Ovary (tissue), 9 donors: ENCODE data around the gene TSSC4. TPM values are rescaled to one million over a fixed set of nuclear protein-coding genes. Genes with fewer than 3 reads are reported as not detected.

Experiments
- DNase-seq, 5 donors: peaks; one replicate each; pipeline ENCODE4 v3.0.0-alpha.2; 2019 to 2020
- H3K27ac ChIP-seq, 2 donors: fragments of 200-600 bp; one replicate each; pipeline versions ENCODE4 v1.5.1 to v1.8.0; 2019 to 2022
- H3K27me3 ChIP-seq: fragments of 200-600 bp; one replicate; pipeline ENCODE4 v1.8.0; 2022
- H3K36me3 ChIP-seq: fragments of 200-600 bp; sonication (generic); one replicate; pipeline ENCODE4 v1.5.1; 2019
- H3K4me1 ChIP-seq: one replicate; pipeline ENCODE4 v1.8.1; 2013; ENCODE audit warnings: mild to moderate bottlenecking, moderate library complexity; ENCODE audit not compliant: insufficient read depth
- H3K4me3 ChIP-seq: fragments of 200-600 bp; sonication (generic); one replicate; pipeline ENCODE4 v1.5.1; 2017
- H3K9me3 ChIP-seq, 2 donors: fragments of 200-600 bp in 1 of 2; sonication (generic) in 1 of 2; one replicate each; pipeline versions ENCODE4 v1.5.1 to v1.8.1; 2013 to 2019; ENCODE audit warnings: mild to moderate bottlenecking in 1 of 2, moderate library complexity in 1 of 2
- CTCF ChIP-seq, 3 donors: fragments of 450-650 bp in 2 of 3; fragments of 200-600 bp in 1 of 3; IDR thresholded peaks; one replicate each; pipeline versions ENCODE4 v1.5.1 to v1.8.0; 2016 to 2022; ENCODE audit warnings: antibody characterized with exemption in 3 of 3, mild to moderate bottlenecking in 1 of 3
- EP300 ChIP-seq: sonication (generic); formaldehyde crosslinking; IDR thresholded peaks from one replicate; pipeline ENCODE4 v1.6.1; 2017; ENCODE audit warnings: antibody characterized with exemption
- POLR2A ChIP-seq: fragments of 450-650 bp; IDR thresholded peaks from one replicate; pipeline ENCODE4 v1.6.1; 2017; ENCODE audit warnings: antibody characterized with exemption, mild to moderate bottlenecking, moderate library complexity
- WGBS, 3 donors: extraction: QIAGEN DNeasy Blood & Tissue Kit in 1 of 3; methylation state at CpG; one replicate each; pipeline versions ENCODE4 v1.1.5 to v1.1.7; 2013 to 2017; 5-methylcytosine and 5-hydroxymethylcytosine counted together
- intact Hi-C, 4 donors: fragments of 100-400 bp; cut with DNase I; formaldehyde crosslinking; loops; one replicate each; pipeline versions ENCODE4 v1.11.0 to v1.15.1; 2022 to 2023
- polyA plus RNA-seq, 2 donors: library from polyadenylated mRNA; stranded (reverse); fragments of 200-250 nt in 1 of 2; fragments of 350-450 nt in 1 of 2; fragmentation: Illumina TruSeq in 1 of 2; extraction: RNeasy Lipid Tissue Mini Kit (QIAGEN cat#74804) in 1 of 2; gene quantifications; one replicate each; pipeline ENCODE4 v1.2.3, GENCODE V29; 2013 to 2014
- total RNA-seq, 7 donors: library from RNA; depleted of rRNA in 2 of 7; stranded (reverse); fragments of >200 nt in 2 of 7; fragmentation: NEBNext Ultra II Directional in 3 of 7; extraction: Animal tissue kit (Norgen Biotek cat#: 25700) in 3 of 7; gene quantifications; one replicate each; pipeline versions ENCODE4 v1.1.0 to v1.2.4, GENCODE V29; 2016 to 2023
- donor health status: DM: no; HTN: no; CAD: no; lungs with moderate emphysema.
- donor health status: DM: no; HTN: no; CAD: no.
- donor health status: Bipolar disorder and iron deficiency.
- donor health status: DM: yes; HTN: yes; CAD: no.
- donor health status: DM: no; HTN: no; CAD: no.
- donor health status: DM: yes; HTN: yes; CAD: no.

Gene TSSC4
- total and polyA plus RNA-seq, 9 donors: 1.3 to 73.4 (median 41.7) TPM

GRCh38 chr11:2419638-2420501 lies 19.3 kb downstream of the TSSC4 start:
- Histone ChIP-seq H3K9me3 (no peaks in the 10 kb centered on the region), H3K27ac (no peak overlapping the region), H3K27me3 (no peaks in the 10 kb centered on the region), H3K4me3 (no peak overlapping the region), H3K4me1 (peaks cover 2% of the 10 kb centered on the region), H3K36me3 (no peaks in the 10 kb centered on the region)
- TF ChIP-seq EP300 (no peak), CTCF (IDR thresholded peaks at IDR 0.05) (peak; percentile 62 to 81 (median 66))
- DNase-seq: peak; percentile 68 to 90 (median 82)
- WGBS, 3 donors: 52 to 54% (median 52%) methylated on average over 34 to 36 of the region's 36 CpGs
- intact Hi-C loops: loop anchor here (1.0 to 10.0 kb wide), 7 partner anchors 105 to 475 kb away; no protein-coding TSS in a partner anchor

GRCh38 chr11:2420502-2421225 lies 20.1 kb downstream of the TSSC4 start:
- no peaks in the 10 kb centered on the region for H3K9me3 ChIP-seq
- H3K4me3 ChIP-seq: no peak overlapping the region
- no peaks in the 10 kb centered on the region for H3K27me3 ChIP-seq
- no peaks in the 10 kb centered on the region for H3K36me3 ChIP-seq
- 13 to 22% (median 14%) methylated on average over 41 to 44 of the region's 44 CpGs for WGBS, 3 donors
- DNase-seq: peak; percentile 66 to 86 (median 75)
- H3K4me1 ChIP-seq: peaks cover 2% of the 10 kb centered on the region
- TF ChIP-seq EP300 (no peak), CTCF (IDR thresholded peaks at IDR 0.05) (peak; percentile 90 to 94 (median 92)), POLR2A (peak; percentile 11)
- intact Hi-C loops: loop anchor here (1.0 to 10.0 kb wide), 7 partner anchors 104 to 474 kb away; no protein-coding TSS in a partner anchor
- H3K27ac ChIP-seq: no peak overlapping the region

GRCh38 chr11:2421226-2421994 lies 20.9 kb downstream of the TSSC4 start:
- Histone ChIP-seq H3K36me3 (no peaks in the 10 kb centered on the region), H3K9me3 (no peaks in the 10 kb centered on the region), H3K4me3 (no peak overlapping the region), H3K27ac (no peak overlapping the region), H3K4me1 (peaks cover 2% of the 10 kb centered on the region), H3K27me3 (no peaks in the 10 kb centered on the region)
- intact Hi-C loops: loop anchor here (2.0 to 10.0 kb wide), 6 partner anchors 103 to 473 kb away; no protein-coding TSS in a partner anchor
- TF ChIP-seq POLR2A (no peak), EP300 (no peak), CTCF (IDR thresholded peaks at IDR 0.05) (no peak)
- peak in 1 of 5 donors; percentile 16 for DNase-seq
- WGBS, 3 donors: 70 to 76% (median 70%) methylated on average over 19 of the region's 19 CpGs

GRCh38 chr11:2421996-2422395 lies 21.4 kb downstream of the TSSC4 start:
- DNase-seq: peak in 1 of 5 donors; percentile 17
- WGBS, 3 donors: 84 to 89% (median 88%) methylated on average over 16 to 17 of the region's 17 CpGs
- H3K4me1 ChIP-seq: peaks cover 2% of the 10 kb centered on the region

More at GRCh38 chr11:2421996-2422395, 21.4 kb downstream of the TSSC4 start:
- H3K4me3 ChIP-seq: no peak overlapping the region
- no peaks in the 10 kb centered on the region for H3K36me3 ChIP-seq
- TF ChIP-seq CTCF (IDR thresholded peaks at IDR 0.05): no peak
- no peak for TF ChIP-seq EP300
- TF ChIP-seq POLR2A: no peak
- no peaks in the 10 kb centered on the region for H3K27me3 ChIP-seq
- no peaks in the 10 kb centered on the region for H3K9me3 ChIP-seq
- H3K27ac ChIP-seq: no peak overlapping the region
- intact Hi-C loops: loop anchor here (2.0 to 10.0 kb wide), 6 partner anchors 103 to 473 kb away; no protein-coding TSS in a partner anchor
